ENCODE data around the gene TNC. TPM values are rescaled to one million over a fixed set of nuclear protein-coding genes. Genes with fewer than 3 reads are reported as not detected.

TNC gene
- total RNA-seq, 4 donors from 2014 or later: 59.2 to 154 (median 99.3) TPM

GRCh38 chr9:115018547-115019435 lies 99.2 kb downstream of the TNC start:
- Histone ChIP-seq H3K36me3 (peaks cover 0 to 4% (median 0%) of the 10 kb centered on the region in 3 donors), H3K27me3 (no peaks in the 10 kb centered on the region), H3K4me1 (peaks cover 0 to 17% (median 0%) of the 10 kb centered on the region in 4 donors), H3K27ac (peak overlapping the region in 1 of 4 donors; percentile 33), H3K9me3 (no peaks in the 10 kb centered on the region), H3K4me3 (no peak overlapping the region)
- DNase-seq (ENCODE audit: low spot score in 2 of 2): no peak
- WGBS, 2 donors: 66 to 71% methylated on average over 8 of the region's 8 CpGs
- no peak for TF ChIP-seq EP300 (IDR thresholded peaks at IDR 0.05)
- TF ChIP-seq CTCF (IDR thresholded peaks at IDR 0.05): no peak
- TF ChIP-seq POLR2A (IDR thresholded peaks at IDR 0.05): no peak

- no peak for DNase-seq (ENCODE audit: low spot score in 2 of 2)
- peaks cover 0 to 4% (median 0%) of the 10 kb centered on the region in 3 donors for H3K36me3 ChIP-seq
- H3K4me1 ChIP-seq: peaks cover 0 to 19% (median 0%) of the 10 kb centered on the region in 4 donors
- no peak overlapping the region for H3K27ac ChIP-seq
- 64 to 70% methylated on average over 5 of the region's 5 CpGs for WGBS, 2 donors
- H3K4me3 ChIP-seq: no peak overlapping the region
- TF ChIP-seq EP300 (IDR thresholded peaks at IDR 0.05) (no peak), POLR2A (IDR thresholded peaks at IDR 0.05) (no peak), CTCF (IDR thresholded peaks at IDR 0.05) (no peak)
- H3K27me3 ChIP-seq: no peaks in the 10 kb centered on the region
- no peaks in the 10 kb centered on the region for H3K9me3 ChIP-seq
These were observed 101.6 kb downstream of the TNC start for GRCh38 chr9:115016344-115016743.

GRCh38 chr9:115015018-115015635 lies 102.8 kb downstream of the TNC start:
- WGBS, 2 donors: 71 to 81% methylated on average over 4 of the region's 4 CpGs
- Histone ChIP-seq H3K9me3 (no peaks in the 10 kb centered on the region), H3K27me3 (no peaks in the 10 kb centered on the region), H3K36me3 (no peaks in the 10 kb centered on the region), H3K4me3 (no peak overlapping the region), H3K4me1 (peaks cover 0 to 24% (median 0%) of the 10 kb centered on the region in 4 donors), H3K27ac (no peak overlapping the region)
- no peak for DNase-seq (ENCODE audit: low spot score in 2 of 2)
- peak; percentile 29 to 50 (median 42) for TF ChIP-seq CTCF (IDR thresholded peaks at IDR 0.05)
- TF ChIP-seq POLR2A (IDR thresholded peaks at IDR 0.05): no peak

GRCh38 chr9:115014438-115014837 lies 103.5 kb downstream of the TNC start:
- H3K27me3 ChIP-seq: no peaks in the 10 kb centered on the region
- WGBS, 2 donors: 76 to 80% methylated on average over 3 of the region's 3 CpGs
- H3K27ac ChIP-seq: no peak overlapping the region
- H3K4me3 ChIP-seq: no peak overlapping the region
- no peak for DNase-seq (ENCODE audit: low spot score in 2 of 2)
- TF ChIP-seq EP300 (IDR thresholded peaks at IDR 0.05): no peak
- TF ChIP-seq CTCF (IDR thresholded peaks at IDR 0.05): no peak
- TF ChIP-seq POLR2A (IDR thresholded peaks at IDR 0.05): no peak
- H3K4me1 ChIP-seq: peaks cover 0 to 24% (median 0%) of the 10 kb centered on the region in 4 donors
- no peaks in the 10 kb centered on the region for H3K9me3 ChIP-seq
- H3K36me3 ChIP-seq: no peaks in the 10 kb centered on the region

GRCh38 chr9:115013998-115014397 lies 104.0 kb downstream of the TNC start:
- H3K4me3 ChIP-seq: no peak overlapping the region
- H3K27ac ChIP-seq: no peak overlapping the region
- 3 to 4% methylated on average over 3 of the region's 3 CpGs for WGBS, 2 donors
- H3K36me3 ChIP-seq: no peaks in the 10 kb centered on the region
- peak; percentile 57 to 86 (median 85) for TF ChIP-seq CTCF (IDR thresholded peaks at IDR 0.05)
- no peak for TF ChIP-seq POLR2A (IDR thresholded peaks at IDR 0.05)
- peaks cover 0 to 24% (median 0%) of the 10 kb centered on the region in 4 donors for H3K4me1 ChIP-seq
- H3K9me3 ChIP-seq: no peaks in the 10 kb centered on the region
- H3K27me3 ChIP-seq: no peaks in the 10 kb centered on the region
- peak in 1 of 2 donors; percentile 55 for DNase-seq (ENCODE audit: low spot score in 2 of 2)
